HepG2 (cell line): Measurements from ENCODE around the gene ZSWIM8. TPM values are rescaled to one million over a fixed set of nuclear protein-coding genes. Genes with fewer than 3 reads are reported as not detected.

Experiments used
- CBFB ChIP-seq: sonication (generic); formaldehyde crosslinking; IDR thresholded peaks from 2 replicates; pipeline ENCODE4 v1.4.0; 2020; ENCODE audit warnings: missing genetic modification reagents
- CREM ChIP-seq, 2 experiments: sonication (generic) in 1 of 2; formaldehyde crosslinking in 1 of 2; IDR thresholded peaks; 2 replicates each; pipeline versions ENCODE4 v1.4.0 to v1.6.1; 2016 to 2020; ENCODE audit warnings: antibody characterized with exemption in 1 of 2, mild to moderate bottlenecking in 1 of 2, missing genetic modification reagents in 1 of 2
- ELF4 ChIP-seq: sonication (generic); formaldehyde crosslinking; IDR thresholded peaks from 2 replicates; pipeline ENCODE4 v1.5.0; 2020; ENCODE audit warnings: missing genetic modification reagents, mild to moderate bottlenecking, moderate library complexity, borderline replicate concordance
- KAT7 ChIP-seq: IDR thresholded peaks from 2 replicates; pipeline ENCODE4 v1.6.1; 2018; ENCODE audit warnings: borderline replicate concordance, missing compliant biosample characterization
- KLF15 ChIP-seq: sonication (generic); formaldehyde crosslinking; IDR thresholded peaks from 2 replicates; pipeline ENCODE4 v1.8.1; 2023; ENCODE audit warnings: borderline replicate concordance, mild to moderate bottlenecking, inconsistent platforms, missing genetic modification reagents, mixed read lengths
- MXD4 ChIP-seq: IDR thresholded peaks from 2 replicates; pipeline ENCODE4 v1.6.1; 2016; ENCODE audit warnings: mild to moderate bottlenecking, missing biosample characterization, missing genetic modification reagents
- NAIF1 ChIP-seq: sonication (generic); formaldehyde crosslinking; IDR thresholded peaks from 2 replicates; pipeline ENCODE4 v1.5.0; 2020; ENCODE audit warnings: mild to moderate bottlenecking, missing genetic modification reagents, borderline replicate concordance
- NR2F2 ChIP-seq: IDR thresholded peaks from 2 replicates; pipeline ENCODE4 v1.6.1; 2012; ENCODE audit warnings: low read depth, inconsistent platforms, borderline replicate concordance
- RARA ChIP-seq: IDR thresholded peaks from 2 replicates; pipeline ENCODE4 v1.6.1; 2016; ENCODE audit warnings: missing genetic modification reagents, missing compliant biosample characterization
- REPIN1 ChIP-seq: sonication (generic); formaldehyde crosslinking; IDR thresholded peaks from 2 replicates; pipeline ENCODE4 v1.8.0; 2022; ENCODE audit warnings: missing genetic modification reagents, low read depth, mild to moderate bottlenecking, borderline replicate concordance
- THAP11 ChIP-seq: IDR thresholded peaks from 2 replicates; pipeline ENCODE4 v1.6.1; 2016; ENCODE audit warnings: missing biosample characterization, missing genetic modification reagents
- YEATS4 ChIP-seq: sonication (generic); formaldehyde crosslinking; IDR thresholded peaks from 2 replicates; pipeline ENCODE4 v1.4.0; 2020; ENCODE audit warnings: missing genetic modification reagents, borderline replicate concordance
- ZBTB33 ChIP-seq: sonication (generic); formaldehyde crosslinking; IDR thresholded peaks from 2 replicates; pipeline ENCODE4 v1.4.0; 2020; ENCODE audit warnings: missing genetic modification reagents
- ZNF280B ChIP-seq: sonication (generic); formaldehyde crosslinking; IDR thresholded peaks from 2 replicates; pipeline ENCODE4 v1.5.0; 2020; ENCODE audit warnings: missing genetic modification reagents, mild to moderate bottlenecking, borderline replicate concordance
- ZNF530 ChIP-seq: sonication (generic); formaldehyde crosslinking; IDR thresholded peaks from 2 replicates; pipeline ENCODE4 v1.5.0; 2020; ENCODE audit warnings: low read depth, mild to moderate bottlenecking, missing genetic modification reagents
- ZNF549 ChIP-seq: sonication (generic); formaldehyde crosslinking; IDR thresholded peaks from 2 replicates; pipeline ENCODE4 v1.5.0; 2020; ENCODE audit warnings: missing genetic modification reagents
- ZNF891 ChIP-seq: sonication (generic); formaldehyde crosslinking; IDR thresholded peaks from 2 replicates; pipeline ENCODE4 v1.5.0; 2020; ENCODE audit warnings: mild to moderate bottlenecking, missing genetic modification reagents
- polyA plus RNA-seq, 8 experiments: library from polyadenylated mRNA; depleted of rRNA in 3 of 8; stranded (reverse) in 7 of 8; unstranded in 1 of 8; fragments of >200 nt; fragmentation: Illumina TruSeq in 4 of 8; extraction: Trizol in 4 of 8; gene quantifications; 2 replicates each; pipeline versions ENCODE4 v1.2.1 to v1.2.3, GENCODE V29; 2011 to 2016; ENCODE audit warnings: low read depth in 4 of 8, missing spikeins in 1 of 8, mixed read lengths in 1 of 8; ENCODE audit not compliant: insufficient read depth in 1 of 8
- total RNA-seq, 5 experiments: library from RNA; depleted of rRNA; stranded (reverse); fragments of >200 nt; fragmentation: Illumina TruSeq; extraction: Trizol; gene quantifications; 2 replicates each; pipeline ENCODE4 v1.2.3, GENCODE V29; 2016; ENCODE audit warnings: low read depth in 1 of 5
- TF ChIP-seq, protein P1 (sequence below): sonication (generic); formaldehyde crosslinking; IDR thresholded peaks from 2 replicates; pipeline ENCODE4 v1.4.0; 2020; ENCODE audit warnings: missing genetic modification reagents

Gene ZSWIM8
- total and polyA plus RNA-seq, 2 of the 13 experiments (the other 11 are each of a cell fraction or from before 2014, with no cell fraction given), result 39.9 to 98.2 TPM

- TF ChIP-seq KLF15 (CRISPR knock-in tag) (no peak), KAT7 (CRISPR knock-in tag) (peak; percentile 62; the same call in 1 of the 2 replicates), ZBTB33 (peak; percentile 17; the same call in 1 of the 2 replicates), MXD4 (peak; percentile 69), REPIN1 (CRISPR knock-in tag) (peak; percentile 42; the same call in 1 of the 2 replicates), CBFB (CRISPR knock-in tag) (peak; percentile 39), YEATS4 (CRISPR knock-in tag) (peak; percentile 84), RARA (CRISPR knock-in tag) (peak; percentile 27; the same call in 1 of the 2 replicates), NAIF1 (peak; percentile 48; the same call in 1 of the 2 replicates), NR2F2 (no peak), ZNF891 (peak; percentile 62), ZNF280B (CRISPR knock-in tag) (peak; percentile 32; the same call in 1 of the 2 replicates), ZNF549 (no peak), THAP11 (CRISPR knock-in tag) (0 out of 2 replicates have a peak, but pooled peaks have one; percentile 12), ELF4 (CRISPR knock-in tag) (no peak), CREM (IDR thresholded peaks at IDR 0.05) (no peak), CREM (CRISPR knock-in tag; IDR thresholded peaks at IDR 0.05) (no peak), ZNF530 (CRISPR knock-in tag) (no peak)
- TF ChIP-seq, protein P1, sequence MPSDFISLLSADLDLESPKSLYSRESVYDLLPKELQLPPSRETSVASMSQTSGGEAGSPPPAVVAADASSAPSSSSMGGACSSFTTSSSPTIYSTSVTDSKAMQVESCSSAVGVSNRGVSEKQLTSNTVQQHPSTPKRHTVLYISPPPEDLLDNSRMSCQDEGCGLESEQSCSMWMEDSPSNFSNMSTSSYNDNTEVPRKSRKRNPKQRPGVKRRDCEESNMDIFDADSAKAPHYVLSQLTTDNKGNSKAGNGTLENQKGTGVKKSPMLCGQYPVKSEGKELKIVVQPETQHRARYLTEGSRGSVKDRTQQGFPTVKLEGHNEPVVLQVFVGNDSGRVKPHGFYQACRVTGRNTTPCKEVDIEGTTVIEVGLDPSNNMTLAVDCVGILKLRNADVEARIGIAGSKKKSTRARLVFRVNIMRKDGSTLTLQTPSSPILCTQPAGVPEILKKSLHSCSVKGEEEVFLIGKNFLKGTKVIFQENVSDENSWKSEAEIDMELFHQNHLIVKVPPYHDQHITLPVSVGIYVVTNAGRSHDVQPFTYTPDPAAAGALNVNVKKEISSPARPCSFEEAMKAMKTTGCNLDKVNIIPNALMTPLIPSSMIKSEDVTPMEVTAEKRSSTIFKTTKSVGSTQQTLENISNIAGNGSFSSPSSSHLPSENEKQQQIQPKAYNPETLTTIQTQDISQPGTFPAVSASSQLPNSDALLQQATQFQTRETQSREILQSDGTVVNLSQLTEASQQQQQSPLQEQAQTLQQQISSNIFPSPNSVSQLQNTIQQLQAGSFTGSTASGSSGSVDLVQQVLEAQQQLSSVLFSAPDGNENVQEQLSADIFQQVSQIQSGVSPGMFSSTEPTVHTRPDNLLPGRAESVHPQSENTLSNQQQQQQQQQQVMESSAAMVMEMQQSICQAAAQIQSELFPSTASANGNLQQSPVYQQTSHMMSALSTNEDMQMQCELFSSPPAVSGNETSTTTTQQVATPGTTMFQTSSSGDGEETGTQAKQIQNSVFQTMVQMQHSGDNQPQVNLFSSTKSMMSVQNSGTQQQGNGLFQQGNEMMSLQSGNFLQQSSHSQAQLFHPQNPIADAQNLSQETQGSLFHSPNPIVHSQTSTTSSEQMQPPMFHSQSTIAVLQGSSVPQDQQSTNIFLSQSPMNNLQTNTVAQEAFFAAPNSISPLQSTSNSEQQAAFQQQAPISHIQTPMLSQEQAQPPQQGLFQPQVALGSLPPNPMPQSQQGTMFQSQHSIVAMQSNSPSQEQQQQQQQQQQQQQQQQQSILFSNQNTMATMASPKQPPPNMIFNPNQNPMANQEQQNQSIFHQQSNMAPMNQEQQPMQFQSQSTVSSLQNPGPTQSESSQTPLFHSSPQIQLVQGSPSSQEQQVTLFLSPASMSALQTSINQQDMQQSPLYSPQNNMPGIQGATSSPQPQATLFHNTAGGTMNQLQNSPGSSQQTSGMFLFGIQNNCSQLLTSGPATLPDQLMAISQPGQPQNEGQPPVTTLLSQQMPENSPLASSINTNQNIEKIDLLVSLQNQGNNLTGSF (CRISPR knock-in tag), result 0 out of 2 replicates have a peak, but pooled peaks have one; percentile 18
Measured at GRCh38 chr10:73772281-73773151, 12.9 kb upstream of the ZSWIM8 start (continued).
